WTC11 (cell line): ENCODE measurements around the gene CCL22. TPM values are rescaled to one million over a fixed set of nuclear protein-coding genes. Genes with fewer than 3 reads are reported as not detected.

ENCODE experiments used
- ATAC-seq: fragments of 200-7000 bp; cut with Tn5 transposase; 2 replicates; pipeline ENCODE4 v1.10.0; 2021; ENCODE audit warnings: mild to moderate bottlenecking, moderate library complexity
- CTCF ChIA-PET: fragments of 300-600 bp; sonication (Branson Sonifier 250); formaldehyde crosslinking; loops from one replicate; lab custom pipeline; 2021; ENCODE audit warnings: antibody characterized with exemption; lab: Charles Lee
- POLR2A ChIA-PET: fragments of 350-600 bp; sonication (Branson Sonifier 250); formaldehyde crosslinking; loops from one replicate; lab custom pipeline; 2021; ENCODE audit warnings: antibody characterized with exemption; lab: Charles Lee
- DNase-seq: peaks from one replicate; pipeline ENCODE4 v3.0.0; 2021; ENCODE audit warnings: low spot score
- H3K27ac Mint-ChIP-seq: 2 replicates; pipeline ENCODE4 v1.8.0; 2021; ENCODE audit warnings: mixed read lengths
- H3K27me3 Mint-ChIP-seq: 2 replicates; pipeline ENCODE4 v1.8.0; 2021; ENCODE audit warnings: low read depth, mild to moderate bottlenecking, moderate library complexity, mixed read lengths
- H3K36me3 Mint-ChIP-seq: 2 replicates; pipeline ENCODE4 v1.8.0; 2021; ENCODE audit warnings: mixed read lengths
- H3K4me1 Mint-ChIP-seq: 2 replicates; pipeline ENCODE4 v1.8.0; 2022; ENCODE audit warnings: mixed read lengths
- H3K4me3 Mint-ChIP-seq: 2 replicates; pipeline ENCODE4 v1.8.0; 2021; ENCODE audit warnings: mild to moderate bottlenecking, moderate library complexity, mixed read lengths
- H3K9me3 Mint-ChIP-seq: 2 replicates; pipeline ENCODE4 v1.8.0; 2021; ENCODE audit warnings: mixed read lengths
- ETV6 ChIP-seq: sonication (generic); formaldehyde crosslinking; IDR thresholded peaks from 2 replicates; pipeline ENCODE4 v1.8.1; 2022; ENCODE audit warnings: mild to moderate bottlenecking, missing genetic modification reagents
- FOXJ3 ChIP-seq: sonication (generic); formaldehyde crosslinking; IDR thresholded peaks from 2 replicates; pipeline ENCODE4 v1.9.0; 2021; ENCODE audit warnings: missing genetic modification reagents, mild to moderate bottlenecking, borderline replicate concordance
- JUN ChIP-seq: sonication (generic); formaldehyde crosslinking; IDR thresholded peaks from 2 replicates; pipeline ENCODE4 v1.8.0; 2023; ENCODE audit warnings: mild to moderate bottlenecking, missing genetic modification reagents
- NFE2L1 ChIP-seq: sonication (generic); formaldehyde crosslinking; IDR thresholded peaks from 2 replicates; pipeline ENCODE4 v1.8.1; 2023; ENCODE audit warnings: missing genetic modification reagents
- SMAD3 ChIP-seq: sonication (generic); formaldehyde crosslinking; IDR thresholded peaks from 2 replicates; pipeline ENCODE4 v1.8.0; 2022; ENCODE audit warnings: missing genetic modification reagents, mild to moderate bottlenecking, borderline replicate concordance
- TEAD1 ChIP-seq: sonication (generic); formaldehyde crosslinking; IDR thresholded peaks from 2 replicates; pipeline ENCODE4 v1.8.0; 2022; ENCODE audit warnings: mild to moderate bottlenecking, missing genetic modification reagents
- TP53 ChIP-seq: sonication (generic); formaldehyde crosslinking; IDR thresholded peaks from 2 replicates; pipeline ENCODE4 v1.8.1; 2023; ENCODE audit warnings: mild to moderate bottlenecking, missing genetic modification reagents
- ZBTB21 ChIP-seq: sonication (generic); formaldehyde crosslinking; IDR thresholded peaks from 2 replicates; pipeline ENCODE4 v1.8.1; 2023; ENCODE audit warnings: mild to moderate bottlenecking, missing genetic modification reagents, borderline replicate concordance
- ZNF232 ChIP-seq: sonication (generic); formaldehyde crosslinking; IDR thresholded peaks from 2 replicates; pipeline ENCODE4 v1.8.0; 2022; ENCODE audit warnings: mild to moderate bottlenecking, missing genetic modification reagents
- ZNF671 ChIP-seq: fragments of 250-450 bp; sonication (Bioruptor Pico); IDR thresholded peaks from 2 replicates; pipeline ENCODE4 v1.8.0; 2021; ENCODE audit warnings: mild to moderate bottlenecking
- total RNA-seq: library from RNA; stranded (reverse); gene quantifications from 3 replicates; pipeline ENCODE4 v1.2.3, GENCODE V29; 2021
- TF ChIP-seq, protein P1 (sequence below): sonication (generic); formaldehyde crosslinking; IDR thresholded peaks from 2 replicates; pipeline ENCODE4 v1.8.1; 2022; ENCODE audit warnings: low read depth, mild to moderate bottlenecking, moderate library complexity, missing genetic modification reagents, borderline replicate concordance
- TF ChIP-seq, protein P2 (sequence below): sonication (generic); formaldehyde crosslinking; IDR thresholded peaks from 2 replicates; pipeline ENCODE4 v1.8.1; 2023; ENCODE audit warnings: mild to moderate bottlenecking, missing genetic modification reagents, moderate library complexity
- TF ChIP-seq, protein P3 (sequence below): sonication (generic); formaldehyde crosslinking; IDR thresholded peaks from 2 replicates; pipeline ENCODE4 v1.8.0; 2023; ENCODE audit warnings: missing genetic modification reagents
- TF ChIP-seq, protein P4 (sequence below): sonication (generic); formaldehyde crosslinking; IDR thresholded peaks from 2 replicates; pipeline ENCODE4 v1.8.1; 2022; ENCODE audit warnings: low read depth, missing genetic modification reagents, borderline replicate concordance
- TF ChIP-seq, protein P5 (sequence below): sonication (generic); formaldehyde crosslinking; IDR thresholded peaks from 2 replicates; pipeline ENCODE4 v1.8.0; 2022; ENCODE audit warnings: mild to moderate bottlenecking, missing genetic modification reagents
- TF ChIP-seq, protein P6 (sequence below): sonication (generic); formaldehyde crosslinking; IDR thresholded peaks from 2 replicates; pipeline ENCODE4 v1.8.0; 2023; ENCODE audit warnings: mild to moderate bottlenecking, missing genetic modification reagents
- TF ChIP-seq, protein P7 (sequence below): sonication (generic); formaldehyde crosslinking; IDR thresholded peaks from 2 replicates; pipeline ENCODE4 v1.8.1; 2023; ENCODE audit warnings: mild to moderate bottlenecking, missing genetic modification reagents
- TF ChIP-seq, protein P8 (sequence below): sonication (generic); formaldehyde crosslinking; IDR thresholded peaks from 2 replicates; pipeline ENCODE4 v1.8.0; 2023; ENCODE audit warnings: missing genetic modification reagents, mild to moderate bottlenecking, borderline replicate concordance

CCL22 gene
- total RNA-seq, 1 experiment from 2014 or later: 0.35 TPM

DNA sequence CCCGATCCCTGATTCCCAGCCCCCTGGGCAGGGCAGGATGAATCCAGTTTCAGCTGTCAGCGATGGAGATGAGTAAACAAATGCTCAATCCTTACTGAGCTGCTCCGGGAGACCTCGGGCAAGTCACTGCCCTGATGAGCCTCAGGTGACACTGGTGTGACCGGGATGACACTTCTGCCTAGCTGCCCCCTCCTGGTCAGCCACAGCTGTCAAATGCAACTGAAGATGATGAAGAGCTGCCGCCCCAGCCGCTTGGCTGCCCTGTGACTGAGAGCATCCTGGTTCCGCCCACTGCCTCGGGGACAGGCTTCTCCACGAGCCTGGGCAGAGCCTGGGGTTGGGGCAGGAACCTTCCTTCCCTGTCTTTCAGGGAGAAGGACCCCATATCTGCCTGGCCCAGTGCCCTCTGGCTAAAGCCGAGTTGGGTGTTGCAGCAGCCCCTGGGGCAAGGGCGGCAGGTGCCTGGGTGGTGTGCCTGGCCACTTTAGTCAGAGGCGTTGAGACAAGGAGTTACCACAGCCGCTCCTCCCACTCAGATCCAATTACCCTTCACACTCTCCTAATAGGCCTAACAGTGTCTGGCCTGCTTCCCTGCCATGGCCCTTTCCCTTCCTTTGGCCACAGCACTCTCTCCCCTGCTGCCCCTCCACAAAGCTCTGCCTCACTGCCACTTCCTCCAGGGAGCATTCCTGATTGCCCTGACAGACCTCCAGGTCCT lies 51.4 kb downstream of the CCL22 start:
- TF ChIP-seq JUN (CRISPR knock-in tag) (no peak), ZBTB21 (CRISPR knock-in tag) (no peak), ZNF671 (no peak), NFE2L1 (CRISPR knock-in tag) (no peak), TP53 (CRISPR knock-in tag) (no peak), ZNF232 (no peak), FOXJ3 (no peak), TEAD1 (no peak), ETV6 (CRISPR knock-in tag) (no peak), SMAD3 (no peak)
- TF ChIP-seq, protein P1, sequence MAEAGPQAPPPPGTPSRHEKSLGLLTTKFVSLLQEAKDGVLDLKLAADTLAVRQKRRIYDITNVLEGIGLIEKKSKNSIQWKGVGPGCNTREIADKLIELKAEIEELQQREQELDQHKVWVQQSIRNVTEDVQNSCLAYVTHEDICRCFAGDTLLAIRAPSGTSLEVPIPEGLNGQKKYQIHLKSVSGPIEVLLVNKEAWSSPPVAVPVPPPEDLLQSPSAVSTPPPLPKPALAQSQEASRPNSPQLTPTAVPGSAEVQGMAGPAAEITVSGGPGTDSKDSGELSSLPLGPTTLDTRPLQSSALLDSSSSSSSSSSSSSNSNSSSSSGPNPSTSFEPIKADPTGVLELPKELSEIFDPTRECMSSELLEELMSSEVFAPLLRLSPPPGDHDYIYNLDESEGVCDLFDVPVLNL (CRISPR knock-in tag): no peak
- TF ChIP-seq, protein P2, sequence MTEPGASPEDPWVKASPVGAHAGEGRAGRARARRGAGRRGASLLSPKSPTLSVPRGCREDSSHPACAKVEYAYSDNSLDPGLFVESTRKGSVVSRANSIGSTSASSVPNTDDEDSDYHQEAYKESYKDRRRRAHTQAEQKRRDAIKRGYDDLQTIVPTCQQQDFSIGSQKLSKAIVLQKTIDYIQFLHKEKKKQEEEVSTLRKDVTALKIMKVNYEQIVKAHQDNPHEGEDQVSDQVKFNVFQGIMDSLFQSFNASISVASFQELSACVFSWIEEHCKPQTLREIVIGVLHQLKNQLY (CRISPR knock-in tag): no peak
- TF ChIP-seq, protein P3, sequence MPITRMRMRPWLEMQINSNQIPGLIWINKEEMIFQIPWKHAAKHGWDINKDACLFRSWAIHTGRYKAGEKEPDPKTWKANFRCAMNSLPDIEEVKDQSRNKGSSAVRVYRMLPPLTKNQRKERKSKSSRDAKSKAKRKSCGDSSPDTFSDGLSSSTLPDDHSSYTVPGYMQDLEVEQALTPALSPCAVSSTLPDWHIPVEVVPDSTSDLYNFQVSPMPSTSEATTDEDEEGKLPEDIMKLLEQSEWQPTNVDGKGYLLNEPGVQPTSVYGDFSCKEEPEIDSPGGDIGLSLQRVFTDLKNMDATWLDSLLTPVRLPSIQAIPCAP (CRISPR knock-in tag): no peak
- TF ChIP-seq, protein P4, sequence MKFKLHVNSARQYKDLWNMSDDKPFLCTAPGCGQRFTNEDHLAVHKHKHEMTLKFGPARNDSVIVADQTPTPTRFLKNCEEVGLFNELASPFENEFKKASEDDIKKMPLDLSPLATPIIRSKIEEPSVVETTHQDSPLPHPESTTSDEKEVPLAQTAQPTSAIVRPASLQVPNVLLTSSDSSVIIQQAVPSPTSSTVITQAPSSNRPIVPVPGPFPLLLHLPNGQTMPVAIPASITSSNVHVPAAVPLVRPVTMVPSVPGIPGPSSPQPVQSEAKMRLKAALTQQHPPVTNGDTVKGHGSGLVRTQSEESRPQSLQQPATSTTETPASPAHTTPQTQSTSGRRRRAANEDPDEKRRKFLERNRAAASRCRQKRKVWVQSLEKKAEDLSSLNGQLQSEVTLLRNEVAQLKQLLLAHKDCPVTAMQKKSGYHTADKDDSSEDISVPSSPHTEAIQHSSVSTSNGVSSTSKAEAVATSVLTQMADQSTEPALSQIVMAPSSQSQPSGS (CRISPR knock-in tag): no peak
- TF ChIP-seq, protein P5, sequence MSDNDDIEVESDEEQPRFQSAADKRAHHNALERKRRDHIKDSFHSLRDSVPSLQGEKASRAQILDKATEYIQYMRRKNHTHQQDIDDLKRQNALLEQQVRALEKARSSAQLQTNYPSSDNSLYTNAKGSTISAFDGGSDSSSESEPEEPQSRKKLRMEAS (CRISPR knock-in tag): no peak
- TF ChIP-seq, protein P6, sequence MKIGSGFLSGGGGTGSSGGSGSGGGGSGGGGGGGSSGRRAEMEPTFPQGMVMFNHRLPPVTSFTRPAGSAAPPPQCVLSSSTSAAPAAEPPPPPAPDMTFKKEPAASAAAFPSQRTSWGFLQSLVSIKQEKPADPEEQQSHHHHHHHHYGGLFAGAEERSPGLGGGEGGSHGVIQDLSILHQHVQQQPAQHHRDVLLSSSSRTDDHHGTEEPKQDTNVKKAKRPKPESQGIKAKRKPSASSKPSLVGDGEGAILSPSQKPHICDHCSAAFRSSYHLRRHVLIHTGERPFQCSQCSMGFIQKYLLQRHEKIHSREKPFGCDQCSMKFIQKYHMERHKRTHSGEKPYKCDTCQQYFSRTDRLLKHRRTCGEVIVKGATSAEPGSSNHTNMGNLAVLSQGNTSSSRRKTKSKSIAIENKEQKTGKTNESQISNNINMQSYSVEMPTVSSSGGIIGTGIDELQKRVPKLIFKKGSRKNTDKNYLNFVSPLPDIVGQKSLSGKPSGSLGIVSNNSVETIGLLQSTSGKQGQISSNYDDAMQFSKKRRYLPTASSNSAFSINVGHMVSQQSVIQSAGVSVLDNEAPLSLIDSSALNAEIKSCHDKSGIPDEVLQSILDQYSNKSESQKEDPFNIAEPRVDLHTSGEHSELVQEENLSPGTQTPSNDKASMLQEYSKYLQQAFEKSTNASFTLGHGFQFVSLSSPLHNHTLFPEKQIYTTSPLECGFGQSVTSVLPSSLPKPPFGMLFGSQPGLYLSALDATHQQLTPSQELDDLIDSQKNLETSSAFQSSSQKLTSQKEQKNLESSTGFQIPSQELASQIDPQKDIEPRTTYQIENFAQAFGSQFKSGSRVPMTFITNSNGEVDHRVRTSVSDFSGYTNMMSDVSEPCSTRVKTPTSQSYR (CRISPR knock-in tag): no peak
- Mint-ChIP-seq H3K4me1 (peaks cover 3% of the 10 kb centered on the region; the same call in 1 of the 2 replicates), H3K4me3 (no peak overlapping the region), H3K36me3 (no peaks in the 10 kb centered on the region), H3K27ac (no peak overlapping the region), H3K9me3 (no peaks in the 10 kb centered on the region), H3K27me3 (no peaks in the 10 kb centered on the region; the same call in 1 of the 2 replicates)
- DNase-seq (no peak), ATAC-seq (peak; percentile 49)
- CTCF ChIA-PET: interaction anchor here (0.5 to 2.0 kb wide), 5 partner anchors 7 to 110 kb away, joined by 3 to 7 read pairs (median 4); no protein-coding TSS in a partner anchor
- POLR2A ChIA-PET: no interaction called here

DNA sequence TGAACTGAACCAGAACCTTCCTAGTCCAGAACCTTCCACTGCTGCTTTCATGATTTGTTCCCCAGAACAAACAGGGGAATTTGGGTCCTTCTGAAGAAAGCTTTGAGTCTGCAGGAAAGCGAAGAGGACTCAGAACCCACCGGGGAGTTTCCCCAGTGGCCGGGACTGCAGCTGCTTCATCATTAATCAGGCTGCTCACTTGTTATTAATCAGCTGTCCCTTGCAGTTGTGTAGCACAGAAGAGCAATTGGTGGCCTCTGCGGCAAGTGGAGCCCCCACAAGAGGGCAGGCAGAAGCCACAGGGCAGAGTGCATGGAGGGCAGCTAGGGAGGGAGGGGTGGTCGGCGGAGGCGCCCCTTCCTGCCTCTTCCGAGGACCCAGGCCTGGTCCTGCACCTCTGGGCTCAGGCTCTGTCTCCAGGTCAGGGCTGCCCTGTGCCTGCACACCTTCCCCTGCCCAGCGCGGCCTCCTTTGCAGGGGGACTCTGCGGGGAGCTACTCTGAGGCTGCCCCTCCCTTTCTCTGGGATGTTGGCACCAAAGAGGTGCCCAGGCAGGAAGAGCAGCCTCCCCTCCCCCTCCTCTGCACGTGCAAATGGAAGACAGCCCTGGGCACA lies 52.9 kb downstream of the CCL22 start:
- POLR2A ChIA-PET: no interaction called here
- TF ChIP-seq, protein P7, sequence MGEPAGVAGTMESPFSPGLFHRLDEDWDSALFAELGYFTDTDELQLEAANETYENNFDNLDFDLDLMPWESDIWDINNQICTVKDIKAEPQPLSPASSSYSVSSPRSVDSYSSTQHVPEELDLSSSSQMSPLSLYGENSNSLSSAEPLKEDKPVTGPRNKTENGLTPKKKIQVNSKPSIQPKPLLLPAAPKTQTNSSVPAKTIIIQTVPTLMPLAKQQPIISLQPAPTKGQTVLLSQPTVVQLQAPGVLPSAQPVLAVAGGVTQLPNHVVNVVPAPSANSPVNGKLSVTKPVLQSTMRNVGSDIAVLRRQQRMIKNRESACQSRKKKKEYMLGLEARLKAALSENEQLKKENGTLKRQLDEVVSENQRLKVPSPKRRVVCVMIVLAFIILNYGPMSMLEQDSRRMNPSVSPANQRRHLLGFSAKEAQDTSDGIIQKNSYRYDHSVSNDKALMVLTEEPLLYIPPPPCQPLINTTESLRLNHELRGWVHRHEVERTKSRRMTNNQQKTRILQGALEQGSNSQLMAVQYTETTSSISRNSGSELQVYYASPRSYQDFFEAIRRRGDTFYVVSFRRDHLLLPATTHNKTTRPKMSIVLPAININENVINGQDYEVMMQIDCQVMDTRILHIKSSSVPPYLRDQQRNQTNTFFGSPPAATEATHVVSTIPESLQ: no peak
- TF ChIP-seq, protein P8, sequence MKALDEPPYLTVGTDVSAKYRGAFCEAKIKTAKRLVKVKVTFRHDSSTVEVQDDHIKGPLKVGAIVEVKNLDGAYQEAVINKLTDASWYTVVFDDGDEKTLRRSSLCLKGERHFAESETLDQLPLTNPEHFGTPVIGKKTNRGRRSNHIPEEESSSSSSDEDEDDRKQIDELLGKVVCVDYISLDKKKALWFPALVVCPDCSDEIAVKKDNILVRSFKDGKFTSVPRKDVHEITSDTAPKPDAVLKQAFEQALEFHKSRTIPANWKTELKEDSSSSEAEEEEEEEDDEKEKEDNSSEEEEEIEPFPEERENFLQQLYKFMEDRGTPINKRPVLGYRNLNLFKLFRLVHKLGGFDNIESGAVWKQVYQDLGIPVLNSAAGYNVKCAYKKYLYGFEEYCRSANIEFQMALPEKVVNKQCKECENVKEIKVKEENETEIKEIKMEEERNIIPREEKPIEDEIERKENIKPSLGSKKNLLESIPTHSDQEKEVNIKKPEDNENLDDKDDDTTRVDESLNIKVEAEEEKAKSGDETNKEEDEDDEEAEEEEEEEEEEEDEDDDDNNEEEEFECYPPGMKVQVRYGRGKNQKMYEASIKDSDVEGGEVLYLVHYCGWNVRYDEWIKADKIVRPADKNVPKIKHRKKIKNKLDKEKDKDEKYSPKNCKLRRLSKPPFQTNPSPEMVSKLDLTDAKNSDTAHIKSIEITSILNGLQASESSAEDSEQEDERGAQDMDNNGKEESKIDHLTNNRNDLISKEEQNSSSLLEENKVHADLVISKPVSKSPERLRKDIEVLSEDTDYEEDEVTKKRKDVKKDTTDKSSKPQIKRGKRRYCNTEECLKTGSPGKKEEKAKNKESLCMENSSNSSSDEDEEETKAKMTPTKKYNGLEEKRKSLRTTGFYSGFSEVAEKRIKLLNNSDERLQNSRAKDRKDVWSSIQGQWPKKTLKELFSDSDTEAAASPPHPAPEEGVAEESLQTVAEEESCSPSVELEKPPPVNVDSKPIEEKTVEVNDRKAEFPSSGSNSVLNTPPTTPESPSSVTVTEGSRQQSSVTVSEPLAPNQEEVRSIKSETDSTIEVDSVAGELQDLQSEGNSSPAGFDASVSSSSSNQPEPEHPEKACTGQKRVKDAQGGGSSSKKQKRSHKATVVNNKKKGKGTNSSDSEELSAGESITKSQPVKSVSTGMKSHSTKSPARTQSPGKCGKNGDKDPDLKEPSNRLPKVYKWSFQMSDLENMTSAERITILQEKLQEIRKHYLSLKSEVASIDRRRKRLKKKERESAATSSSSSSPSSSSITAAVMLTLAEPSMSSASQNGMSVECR (CRISPR knock-in tag): no peak
- TF ChIP-seq JUN (CRISPR knock-in tag): no peak
- ATAC-seq (peak; percentile 15; the same call in 1 of the 2 replicates), DNase-seq (no peak)
- no peak overlapping the region for H3K4me3 Mint-ChIP-seq
- no peaks in the 10 kb centered on the region for H3K27me3 Mint-ChIP-seq
- H3K4me1 Mint-ChIP-seq: peaks cover 6% of the 10 kb centered on the region; the same call in 1 of the 2 replicates
- no peak overlapping the region for H3K27ac Mint-ChIP-seq
- CTCF ChIA-PET: interaction anchor here (0.6 to 1.3 kb wide), 3 partner anchors 108 to 117 kb away, joined by 3 read pairs; no protein-coding TSS in a partner anchor
- H3K9me3 Mint-ChIP-seq: no peaks in the 10 kb centered on the region
- no peaks in the 10 kb centered on the region for H3K36me3 Mint-ChIP-seq
